GM12878 (cell line): Measurements from ENCODE around the gene HNRNPCL4.
"Not testable (repeated sequence)": the region's sequence is repeated elsewhere in the genome, so short reads cannot be mapped to it uniquely, and the experiment has no call there.

Experiments
- ELK1 ChIP-seq: IDR thresholded peaks from 2 replicates; pipeline ENCODE4 v1.6.1; 2012; ENCODE audit warnings: low read depth, low read length, improper control_type of control experiment
- LARP7 ChIP-seq: fragments of 450-650 bp; IDR thresholded peaks from 2 replicates; pipeline ENCODE4 v1.6.1; 2017; ENCODE audit warnings: mild to moderate bottlenecking
- POLR2A ChIP-seq: IDR thresholded peaks from 2 replicates; pipeline ENCODE4 v1.6.1; 2011; ENCODE audit warnings: low read depth, mild to moderate bottlenecking, low read length
- YY1 ChIP-seq: IDR thresholded peaks from 2 replicates; pipeline ENCODE4 v1.6.1; 2011; ENCODE audit warnings: low read depth, mild to moderate bottlenecking, low read length
- TF ChIP-seq, protein P1 (sequence below), 3 experiments: IDR thresholded peaks in 2 of 3; conservative IDR thresholded peaks in 1 of 3; 2 replicates each; pipeline ENCODE4 v1.5.1; 2011; ENCODE audit warnings: low read depth in 3 of 3, low read length in 3 of 3, mild to moderate bottlenecking in 3 of 3, control low read depth in 2 of 3, moderate library complexity in 2 of 3, inconsistent platforms in 1 of 3, mixed read lengths in 1 of 3; ENCODE audit not compliant: control insufficient read depth in 2 of 3, insufficient read depth in 1 of 3; ENCODE audit errors: extremely low read depth in 1 of 3

- TF ChIP-seq POLR2A, ELK1, LARP7, YY1: not testable (repeated sequence)
- TF ChIP-seq, protein P1, sequence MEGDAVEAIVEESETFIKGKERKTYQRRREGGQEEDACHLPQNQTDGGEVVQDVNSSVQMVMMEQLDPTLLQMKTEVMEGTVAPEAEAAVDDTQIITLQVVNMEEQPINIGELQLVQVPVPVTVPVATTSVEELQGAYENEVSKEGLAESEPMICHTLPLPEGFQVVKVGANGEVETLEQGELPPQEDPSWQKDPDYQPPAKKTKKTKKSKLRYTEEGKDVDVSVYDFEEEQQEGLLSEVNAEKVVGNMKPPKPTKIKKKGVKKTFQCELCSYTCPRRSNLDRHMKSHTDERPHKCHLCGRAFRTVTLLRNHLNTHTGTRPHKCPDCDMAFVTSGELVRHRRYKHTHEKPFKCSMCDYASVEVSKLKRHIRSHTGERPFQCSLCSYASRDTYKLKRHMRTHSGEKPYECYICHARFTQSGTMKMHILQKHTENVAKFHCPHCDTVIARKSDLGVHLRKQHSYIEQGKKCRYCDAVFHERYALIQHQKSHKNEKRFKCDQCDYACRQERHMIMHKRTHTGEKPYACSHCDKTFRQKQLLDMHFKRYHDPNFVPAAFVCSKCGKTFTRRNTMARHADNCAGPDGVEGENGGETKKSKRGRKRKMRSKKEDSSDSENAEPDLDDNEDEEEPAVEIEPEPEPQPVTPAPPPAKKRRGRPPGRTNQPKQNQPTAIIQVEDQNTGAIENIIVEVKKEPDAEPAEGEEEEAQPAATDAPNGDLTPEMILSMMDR (IDR thresholded peaks at IDR 0.05 in 2 of 3, conservative IDR thresholded peaks at IDR 0.05 in 1 of 3; ENCODE audit: control insufficient read depth in 2 of 3, extremely low read depth in 1 of 3, insufficient read depth in 1 of 3, low read depth in 3 of 3, low read length in 3 of 3), result not testable (repeated sequence)
These were observed 9.5 kb downstream of the HNRNPCL4 start, which contains the start of gene PRAMEF26 for GRCh38 chr1:13155909-13156308.
